DMS114 treated with DMSO at 0.1 percent for 48 hours (cell line): ENCODE results near the gene CTNNA3.

Source experiments
- DNase-seq: peaks from one replicate; lab custom pipeline; 2025; ENCODE audit not compliant: unreplicated experiment; lab: John Stamatoyannopoulos, UW

Gene CTNNA3

DNA sequence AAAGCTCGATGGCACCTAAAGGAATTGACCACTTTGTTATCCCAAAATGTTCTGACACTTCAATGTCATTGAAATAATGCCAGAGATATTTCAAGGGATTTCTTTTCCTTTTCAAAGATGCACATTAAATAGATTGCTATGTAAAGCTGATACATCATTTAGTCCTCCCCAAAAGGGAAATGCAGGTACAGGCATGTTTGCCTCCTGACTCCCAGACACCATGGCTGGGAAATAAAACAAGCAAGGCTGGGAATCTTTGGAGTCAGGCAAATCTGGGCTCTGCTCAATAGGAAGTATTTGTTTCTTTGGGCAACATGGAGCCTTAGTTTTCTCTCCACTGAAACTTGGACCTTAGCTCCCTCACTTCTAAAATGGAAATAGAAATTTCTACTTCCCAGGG lies 1000.9 kb downstream of the CTNNA3 start:
- DNase-seq = no peak

DNA sequence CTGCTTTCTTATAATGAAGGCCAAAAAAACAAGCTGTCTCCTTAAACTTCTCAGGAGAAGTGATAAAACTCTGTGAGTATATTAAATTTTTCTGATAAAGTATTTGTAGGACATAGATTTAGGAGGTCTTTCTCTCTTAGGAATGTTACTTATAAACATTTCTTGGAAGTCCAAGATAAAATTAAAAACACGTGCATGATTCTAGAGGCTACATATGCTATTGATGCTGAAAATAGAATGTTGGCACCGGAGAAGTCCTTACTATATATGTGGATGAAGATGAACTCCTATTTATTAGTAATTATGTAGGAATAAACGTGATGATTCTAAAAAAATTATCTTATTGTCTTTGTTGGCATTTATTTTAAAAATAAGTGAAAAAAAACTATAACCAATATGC lies 1011.4 kb downstream of the CTNNA3 start:
- DNase-seq = no peak

- no peak for DNase-seq
Measured at GRCh38 chr10:66680886-66681285, 1015.1 kb downstream of the CTNNA3 start.

DNA sequence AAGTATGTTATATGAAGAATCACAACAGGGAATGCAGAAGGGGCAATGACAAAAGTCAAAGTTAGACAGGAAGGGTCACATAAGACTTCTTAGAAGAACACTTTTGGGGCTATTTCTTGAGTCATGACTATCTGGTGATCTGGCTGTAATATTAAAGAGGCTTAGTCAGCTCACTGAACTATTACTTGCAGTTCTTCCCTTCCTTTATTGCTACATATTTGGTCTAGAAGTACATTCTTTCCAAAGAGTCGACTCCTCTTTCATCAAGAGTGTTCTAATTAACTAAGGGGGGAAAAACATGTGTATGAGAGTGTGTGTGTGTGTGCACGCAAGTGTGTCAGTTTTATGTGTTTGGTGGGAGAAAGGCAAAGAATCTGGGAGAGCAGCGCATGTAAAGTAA lies 1017.5 kb downstream of the CTNNA3 start:
- no peak for DNase-seq

- no peak for DNase-seq
Measured at GRCh38 chr10:66673071-66673470, 1022.9 kb downstream of the CTNNA3 start.

DNA sequence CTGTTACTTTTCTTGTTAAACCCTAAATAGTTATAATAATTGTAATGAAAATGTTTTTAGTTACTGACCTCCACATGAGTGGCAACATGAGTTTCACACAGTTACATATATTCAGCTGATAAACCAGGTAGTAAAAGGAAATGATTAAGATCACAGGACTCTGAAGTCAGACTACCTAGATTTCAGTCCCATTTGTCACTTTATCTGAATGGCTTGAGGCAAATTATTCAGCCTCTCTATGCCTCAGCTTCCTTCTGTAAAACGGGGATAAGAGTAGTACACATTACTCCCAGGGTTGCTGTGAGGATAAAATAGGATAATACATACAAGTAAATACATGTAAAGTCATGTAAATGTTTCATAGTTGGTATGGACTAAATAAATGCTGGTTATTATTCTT lies 1024.4 kb downstream of the CTNNA3 start:
- DNase-seq = no peak

- DNase-seq = no peak
Measured at GRCh38 chr10:66671064-66671463, 1024.9 kb downstream of the CTNNA3 start.

DNA sequence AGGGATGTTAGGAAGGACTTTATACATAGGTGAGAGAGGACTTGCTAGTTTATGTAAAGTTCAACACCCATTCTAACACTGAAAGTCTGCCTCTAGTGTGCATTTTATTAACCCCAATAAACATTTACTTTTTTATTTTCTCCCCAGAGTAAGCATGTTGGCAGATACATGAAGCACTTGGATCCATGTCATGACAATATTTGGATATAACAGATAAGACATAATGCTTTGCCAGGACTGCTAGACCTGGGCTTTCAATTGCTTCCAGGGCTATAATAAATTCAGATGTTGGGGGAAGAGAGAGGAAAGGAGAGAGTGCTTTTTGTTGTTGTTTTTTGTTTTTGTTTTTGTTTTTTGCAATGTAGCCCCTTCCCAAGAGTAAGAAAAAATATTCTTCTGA lies 1039.5 kb downstream of the CTNNA3 start:
- no peak for DNase-seq

GRCh38 chr10:66654861-66655260 lies 1041.1 kb downstream of the CTNNA3 start:
- DNase-seq = no peak

- DNase-seq = no peak
Measured at GRCh38 chr10:66651308-66652082, 1044.5 kb downstream of the CTNNA3 start.

DNA sequence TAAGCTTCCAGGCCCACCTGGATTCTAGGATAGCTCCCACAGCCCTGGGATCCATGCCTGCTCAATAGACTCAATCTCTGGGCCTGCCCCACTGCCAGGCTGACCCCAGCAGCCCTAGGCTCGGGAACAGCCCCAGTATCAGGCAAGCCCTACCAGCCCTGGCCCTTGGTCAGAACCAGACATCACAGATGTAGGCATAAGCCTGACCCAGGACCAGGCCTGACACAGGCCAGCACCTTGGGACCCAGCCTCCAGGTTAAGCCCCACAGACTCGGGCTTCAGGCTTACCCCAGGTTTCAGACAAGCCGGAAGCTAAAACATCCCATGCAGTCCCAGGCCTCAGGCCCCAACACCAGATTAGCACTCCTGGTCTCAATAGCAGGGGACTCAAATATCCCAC lies 1046.4 kb downstream of the CTNNA3 start:
- no peak for DNase-seq

GRCh38 chr10:66642217-66642616 lies 1053.8 kb downstream of the CTNNA3 start:
- DNase-seq = no peak

DNA sequence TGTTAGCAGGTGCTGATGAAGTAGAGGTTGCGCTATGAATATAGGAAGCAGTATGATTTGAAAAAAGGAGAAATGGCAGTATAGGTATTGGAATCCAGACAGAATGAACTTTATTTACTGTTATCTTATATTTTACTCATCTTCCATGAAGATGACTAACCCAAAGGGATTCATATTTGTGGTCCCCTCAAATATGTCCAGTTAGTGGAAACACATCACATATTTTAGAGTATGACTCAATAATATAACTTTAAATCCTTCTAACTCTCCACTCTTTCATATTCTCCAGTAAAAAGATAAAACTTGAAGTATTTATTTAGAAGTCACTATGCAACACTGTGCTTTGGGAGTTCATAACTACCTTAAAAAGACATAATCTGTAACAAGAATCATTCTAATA lies 1056.6 kb downstream of the CTNNA3 start:
- no peak for DNase-seq

DNA sequence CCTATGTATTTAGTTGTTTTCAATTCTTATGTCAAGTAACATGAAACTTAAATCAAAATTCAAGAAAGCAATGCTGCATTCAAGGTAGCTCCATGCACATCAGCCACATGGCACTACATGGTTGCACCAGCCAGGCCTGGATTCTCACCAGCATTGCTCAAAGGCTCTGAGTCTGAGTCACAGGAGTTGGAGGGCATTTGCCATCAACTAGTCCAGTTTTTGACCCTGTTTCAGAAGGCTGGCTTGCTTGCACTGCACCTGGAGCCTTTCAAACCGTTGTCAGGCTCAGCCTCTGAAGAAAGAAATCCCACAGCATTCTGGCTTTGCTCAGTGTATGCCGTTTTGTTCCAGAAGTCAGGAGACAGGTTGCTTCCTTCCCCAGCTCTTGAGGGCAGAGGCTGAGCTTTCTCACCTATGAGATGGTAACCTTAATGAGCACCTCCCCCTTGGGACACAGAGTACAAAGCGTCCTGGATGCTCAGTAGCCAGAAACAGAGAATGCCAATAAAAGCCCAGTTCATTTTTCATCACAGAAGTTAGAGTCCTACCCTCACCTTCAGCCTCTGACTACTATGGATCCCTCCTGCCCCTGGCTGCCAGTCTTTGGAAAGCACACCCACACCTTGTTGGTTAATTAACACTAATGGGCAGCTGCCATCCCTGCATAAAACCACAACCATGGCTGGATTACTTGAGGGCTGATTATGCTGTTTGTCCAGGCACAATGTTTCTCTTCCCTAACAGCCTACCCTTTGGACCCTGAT lies 1058.5 kb downstream of the CTNNA3 start:
- no peak for DNase-seq

- DNase-seq = no peak
Measured at GRCh38 chr10:66629996-66630395, 1066.0 kb downstream of the CTNNA3 start.

GRCh38 chr10:66627156-66627555 lies 1068.8 kb downstream of the CTNNA3 start:
- peak; percentile 27 for DNase-seq

DNA sequence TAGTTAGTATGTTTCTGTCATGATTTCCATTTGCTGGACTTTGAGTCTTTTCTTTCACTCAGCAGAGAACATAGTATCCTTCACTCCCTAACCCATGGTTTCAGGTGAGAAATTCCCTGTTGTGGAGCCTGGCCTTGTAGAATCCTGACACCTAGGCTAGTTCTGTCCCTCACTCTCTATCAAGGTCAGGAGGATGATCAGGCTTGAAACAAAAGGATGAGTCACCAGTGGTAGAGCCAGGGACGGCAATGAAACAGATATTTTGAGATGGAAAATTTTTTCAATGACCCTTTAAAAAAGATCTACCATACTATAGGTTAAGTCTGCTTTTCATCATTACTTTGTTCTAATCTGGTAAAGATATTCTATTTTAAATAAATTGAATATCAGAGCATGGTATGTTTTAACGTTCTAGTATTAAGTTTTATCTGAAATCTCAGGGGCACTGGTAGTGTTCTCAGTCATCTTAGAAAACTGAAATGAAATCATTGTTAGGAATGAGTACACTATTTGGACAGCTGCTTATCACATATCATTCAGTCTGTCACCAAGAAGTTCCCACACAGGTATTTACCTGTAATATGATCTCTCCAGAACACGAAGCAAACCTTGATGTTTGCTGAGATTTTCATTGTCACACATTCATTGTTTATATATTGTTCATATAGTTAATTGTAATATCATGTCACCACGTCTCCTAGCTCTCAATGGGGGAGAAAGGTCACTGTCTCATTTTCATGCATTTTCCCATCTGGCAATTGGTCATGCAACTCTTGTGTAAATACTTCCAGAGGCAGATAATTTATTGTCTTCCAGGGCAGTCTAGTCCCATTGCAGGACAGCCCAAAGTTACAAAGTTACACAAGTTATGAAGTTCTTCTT lies 1070.0 kb downstream of the CTNNA3 start:
- DNase-seq = no peak

DNA sequence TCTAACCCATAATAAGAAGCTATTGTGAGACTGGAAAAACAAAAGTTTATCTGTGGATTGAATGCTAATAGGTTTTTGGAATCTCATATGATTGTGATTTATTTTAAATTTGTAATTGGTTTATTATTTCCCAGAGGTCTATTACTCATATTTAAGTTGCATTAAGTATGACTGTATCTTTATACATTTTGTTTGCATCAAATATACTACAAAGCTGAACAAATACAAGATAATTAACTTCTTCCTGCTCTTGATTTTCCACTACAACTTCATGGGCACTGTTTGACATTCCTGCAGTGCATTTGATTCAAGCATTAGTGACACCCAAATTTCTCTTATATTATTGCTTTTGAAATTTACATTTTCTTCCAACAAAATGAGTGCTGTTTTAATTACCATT lies 1073.9 kb downstream of the CTNNA3 start:
- DNase-seq = no peak

GRCh38 chr10:66604195-66604594 lies 1091.8 kb downstream of the CTNNA3 start:
- no peak for DNase-seq

DNA sequence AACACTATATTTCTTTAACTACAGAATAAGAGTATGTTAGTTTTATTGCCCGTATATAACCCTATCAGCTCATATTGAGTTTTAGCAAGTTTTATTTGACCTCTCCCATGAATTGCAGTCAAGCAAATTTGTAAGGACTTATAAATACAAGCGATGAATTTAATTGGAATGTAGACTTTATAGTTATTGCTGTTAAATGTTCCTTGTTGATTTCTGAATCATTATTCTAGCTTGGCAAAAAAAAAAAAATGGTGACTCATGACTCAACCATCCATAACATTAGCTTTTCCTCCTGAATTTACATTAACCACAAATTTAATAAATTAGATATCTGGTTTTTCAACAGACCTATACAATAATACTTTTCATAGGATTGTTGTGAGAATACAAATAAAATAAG lies 1104.1 kb downstream of the CTNNA3 start:
- DNase-seq = no peak

DNA sequence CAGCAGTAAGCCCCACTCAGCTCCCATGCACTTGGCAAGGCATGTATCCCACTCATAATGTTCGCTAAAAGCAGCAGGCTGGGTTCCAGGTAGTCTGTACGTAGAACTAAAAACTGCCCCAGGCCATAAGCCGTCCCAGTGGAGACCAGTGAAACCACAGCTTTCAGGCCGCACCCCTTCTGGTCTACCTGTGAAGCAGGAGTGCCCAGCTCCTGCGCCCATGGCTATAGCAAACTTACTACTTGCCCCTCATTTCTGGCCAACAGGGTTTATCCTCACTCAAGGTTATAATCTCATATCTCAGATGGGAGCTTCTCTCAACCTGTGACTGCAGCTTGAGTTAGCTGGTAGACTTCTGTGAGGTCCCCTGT lies 1108.3 kb downstream of the CTNNA3 start:
- no peak for DNase-seq
